ENCODE results near the gene TLE5.
"Not testable (repeated sequence)": the region's sequence is repeated elsewhere in the genome, so short reads cannot be mapped to it uniquely, and the experiment has no call there.

TLE5 gene

GRCh38 chr19:3041327-3041726 lies 21.0 kb downstream of the TLE5 start:
- no peak for DNase-seq

GRCh38 chr19:3039641-3040077 lies 22.6 kb downstream of the TLE5 start:
- DNase-seq: no peak

GRCh38 chr19:3039125-3039524 lies 23.2 kb downstream of the TLE5 start:
- DNase-seq: no peak

GRCh38 chr19:3038214-3038613 lies 24.1 kb downstream of the TLE5 start:
- DNase-seq: no peak

- not testable (repeated sequence) for DNase-seq
Observed at GRCh38 chr19:3036977-3037544, 25.2 kb downstream of the TLE5 start.

GRCh38 chr19:3036119-3036976 lies 25.9 kb downstream of the TLE5 start:
- peak; percentile 96 to 99 for DNase-seq

- peak; percentile 100 for DNase-seq
Observed at GRCh38 chr19:3035542-3036118, 26.7 kb downstream of the TLE5 start.

- no peak for DNase-seq
Observed at GRCh38 chr19:3034656-3035541, 27.4 kb downstream of the TLE5 start.

GRCh38 chr19:3034406-3034655 lies 28.0 kb downstream of the TLE5 start:
- DNase-seq: no peak

- no peak for DNase-seq
Observed at GRCh38 chr19:3033595-3034405, 28.5 kb downstream of the TLE5 start.

GRCh38 chr19:3031607-3031867 lies 30.8 kb downstream of the TLE5 start:
- no peak for DNase-seq

GRCh38 chr19:3029065-3029923 lies 33.0 kb downstream of the TLE5 start, which contains the start of gene TLE2:
Gene TLE2 (minus strand): TSS chr19:3029280. CDS start chr19:3028904, 376 bp downstream.
- DNase-seq: peak in 1 of 2 experiments; percentile 34

- DNase-seq: no peak
Observed at GRCh38 chr19:3028305-3029064, 33.8 kb downstream of the TLE5 start.

GRCh38 chr19:3027981-3028304 lies 34.4 kb downstream of the TLE5 start:
- no peak for DNase-seq

- no peak for DNase-seq
Observed at GRCh38 chr19:3027292-3027691, 35.0 kb downstream of the TLE5 start.

- no peak for DNase-seq
Observed at GRCh38 chr19:3026768-3027167, 35.5 kb downstream of the TLE5 start.

- no peak for DNase-seq
Observed at GRCh38 chr19:3025549-3025886, 36.8 kb downstream of the TLE5 start.

GRCh38 chr19:3024870-3025548 lies 37.3 kb downstream of the TLE5 start:
- no peak for DNase-seq

GRCh38 chr19:3024509-3024869 lies 37.8 kb downstream of the TLE5 start:
- DNase-seq: no peak

- DNase-seq: no peak
Observed at GRCh38 chr19:3020321-3020960, 41.9 kb downstream of the TLE5 start.
